Endothelial cell of umbilical vein (primary cell): Measurements from ENCODE around the gene IL1R1. TPM values are rescaled to one million over a fixed set of nuclear protein-coding genes. Genes with fewer than 3 reads are reported as not detected.
"Not testable (repeated sequence)": the region's sequence is repeated elsewhere in the genome, so short reads cannot be mapped to it uniquely, and the experiment has no call there.

Experiments
- BruUV-seq: library from RNA; stranded (reverse); fragments of 400-500 nt; replicated peaks from 2 replicates; lab custom pipeline; 2021; lab: Mats Ljungman, UMichigan
- CTCF ChIA-PET: fragments of 300-600, 350-600 bp; sonication (Branson Sonifier 250); formaldehyde crosslinking; loops from one replicate; lab custom pipeline; 2021; ENCODE audit warnings: antibody characterized with exemption, inconsistent platforms; lab: Charles Lee
- POLR2A ChIA-PET: fragments of 300-600, 350-600 bp; sonication (Branson Sonifier 250); formaldehyde crosslinking; loops from one replicate; lab custom pipeline; 2021; ENCODE audit warnings: antibody characterized with exemption, inconsistent platforms; lab: Charles Lee
- DNase-seq: peaks from one replicate; pipeline ENCODE4 v3.0.0-alpha.2; 2011; ENCODE audit warnings: low read depth, low spot score
- FAIRE-seq: peaks from 2 replicates; lab custom pipeline; 2011; peaks lifted over from hg19 to GRCh38; lab: Jason Lieb, UNC
- H2AFZ ChIP-seq: 2 replicates; pipeline ENCODE4 v1.6.0; 2012; ENCODE audit warnings: low read depth, low read length, control low read depth, inconsistent platforms
- H3K27ac ChIP-seq: 2 replicates; pipeline ENCODE4 v1.5.1; 2011; ENCODE audit warnings: low read depth, mild to moderate bottlenecking, control low read depth, low read length, moderate library complexity; ENCODE audit not compliant: insufficient read depth
- H3K27me3 ChIP-seq, 2 experiments: 2 replicates each; pipeline versions ENCODE4 v1.6.0 to v1.6.1; 2011; ENCODE audit warnings: low read length in 2 of 2, mixed read lengths in 1 of 2; ENCODE audit not compliant: control insufficient read depth in 2 of 2, insufficient read depth in 2 of 2
- H3K36me3 ChIP-seq, 2 experiments: 2 replicates in 1 of 2; 3 replicates in 1 of 2; pipeline ENCODE4 v1.5.1; 2011; ENCODE audit warnings: low read length in 2 of 2, mild to moderate bottlenecking in 1 of 2, moderate library complexity in 1 of 2; ENCODE audit not compliant: control insufficient read depth in 2 of 2, insufficient read depth in 2 of 2; ENCODE audit errors: extremely low read depth in 1 of 2
- H3K4me1 ChIP-seq: 3 replicates; pipeline ENCODE4 v1.5.1; 2011; ENCODE audit warnings: mild to moderate bottlenecking, low read length; ENCODE audit not compliant: control insufficient read depth, insufficient read depth; ENCODE audit errors: extremely low read depth
- H3K4me2 ChIP-seq: 2 replicates; pipeline ENCODE4 v1.6.1; 2011; ENCODE audit warnings: low read length, control low read depth, mixed read lengths; ENCODE audit not compliant: insufficient read depth
- H3K4me3 ChIP-seq, 3 experiments: fragments of 200-600 bp in 1 of 3; sonication (generic), shearing (Covaris generic) in 1 of 3; replicated peaks in 1 of 3; 2 replicates each; pipeline ENCODE4 v1.5.1; 2011 to 2016; ENCODE audit warnings: control low read depth in 3 of 3, low read length in 3 of 3, mild to moderate bottlenecking in 2 of 3, inconsistent platforms in 1 of 3, low read depth in 1 of 3, moderate library complexity in 1 of 3; ENCODE audit not compliant: insufficient read depth in 1 of 3
- H3K79me2 ChIP-seq: 2 replicates; pipeline ENCODE4 v1.6.0; 2012; ENCODE audit warnings: low read length, inconsistent platforms; ENCODE audit not compliant: control insufficient read depth, insufficient read depth
- H3K9ac ChIP-seq: replicated peaks from 2 replicates; pipeline ENCODE3; 2011; ENCODE audit warnings: low read length, control low read depth; ENCODE audit not compliant: insufficient read depth; ENCODE audit errors: extremely low read depth
- H3K9me1 ChIP-seq: replicated peaks from 3 replicates; pipeline ENCODE4 v1.6.0; 2011; ENCODE audit warnings: mild to moderate bottlenecking, low read length; ENCODE audit not compliant: control insufficient read depth, insufficient read depth; ENCODE audit errors: extremely low read depth
- H3K9me3 ChIP-seq: replicated peaks from 2 replicates; pipeline ENCODE4 v1.5.1; 2012; ENCODE audit warnings: low read length, inconsistent platforms; ENCODE audit not compliant: control insufficient read depth, insufficient read depth
- H4K20me1 ChIP-seq: replicated peaks from 2 replicates; pipeline ENCODE3; 2011; ENCODE audit warnings: mild to moderate bottlenecking, low read length; ENCODE audit not compliant: control insufficient read depth, insufficient read depth; ENCODE audit errors: extremely low read depth
- EZH2 ChIP-seq: IDR thresholded peaks from 2 replicates; pipeline ENCODE4 v1.6.1; 2012; ENCODE audit warnings: borderline replicate concordance, low read depth, mild to moderate bottlenecking, moderate library complexity, low read length, inconsistent platforms; ENCODE audit not compliant: severe bottlenecking
- FOS ChIP-seq: IDR thresholded peaks from 2 replicates; pipeline ENCODE4 v1.6.1; 2011; ENCODE audit warnings: mild to moderate bottlenecking, low read length, moderate library complexity, borderline replicate concordance; ENCODE audit not compliant: insufficient read depth
- GATA2 ChIP-seq: IDR thresholded peaks from 2 replicates; pipeline ENCODE4 v1.7.0; 2011; ENCODE audit warnings: low read depth, mild to moderate bottlenecking, moderate library complexity, mixed read lengths, low read length; ENCODE audit not compliant: insufficient read length, insufficient read depth
- JUN ChIP-seq: IDR thresholded peaks from 2 replicates; pipeline ENCODE4 v1.6.1; 2011; ENCODE audit warnings: borderline replicate concordance, low read depth; ENCODE audit not compliant: insufficient read length, insufficient read depth
- MYC ChIP-seq: IDR thresholded peaks from one replicate; pipeline ENCODE4 v1.6.1; 2011; ENCODE audit warnings: mild to moderate bottlenecking, low read depth, low read length
- POLR2A ChIP-seq: IDR thresholded peaks from 2 replicates; pipeline ENCODE4 v1.6.1; 2012; ENCODE audit warnings: low read depth, mild to moderate bottlenecking, control low read depth, low read length
- POLR2AphosphoS5 ChIP-seq: IDR thresholded peaks from 2 replicates; pipeline ENCODE4 v1.6.1; 2012; ENCODE audit warnings: low read depth, mild to moderate bottlenecking, control low read depth, low read length, moderate library complexity; ENCODE audit not compliant: insufficient read depth
- dilution Hi-C: fragments of 300-500 bp; cut with MboI; formaldehyde crosslinking; loops from one replicate; pipeline ENCODE4 v1.15.0; 2019; ENCODE audit warnings: low sequenced_read_pairs; ENCODE audit not compliant: extremely low pct_ligation_motif_present
- intact Hi-C: fragments of 100-400 bp; cut with micrococcal nuclease; formaldehyde crosslinking; loops from one replicate; pipeline ENCODE4 v1.10.0; 2022
- polyA plus RNA-seq, 4 experiments: library from polyadenylated mRNA; depleted of rRNA in 3 of 4; stranded (reverse) in 3 of 4; unstranded in 1 of 4; fragments of >200 nt; gene quantifications; 2 replicates each; pipeline versions ENCODE4 v1.2.1 to v1.2.3, GENCODE V29; 2011 to 2012; ENCODE audit warnings: missing spikeins in 1 of 4
- total RNA-seq: library from RNA; stranded (reverse); gene quantifications from 2 replicates; pipeline ENCODE4 v1.2.3, GENCODE V29; 2021
- TF ChIP-seq, protein P1 (sequence below): IDR thresholded peaks from 2 replicates; pipeline ENCODE4 v1.6.1; 2011; ENCODE audit not compliant: insufficient read depth, insufficient read length
- TF ChIP-seq, protein P2 (sequence below), 2 donors: IDR thresholded peaks; 1 replicate in 1 of 2; 2 replicates in 1 of 2; pipeline ENCODE4 v1.5.1; 2011; ENCODE audit warnings: low read length in 2 of 2, mild to moderate bottlenecking in 2 of 2, moderate library complexity in 2 of 2, control low read depth in 1 of 2, inconsistent platforms in 1 of 2, low read depth in 1 of 2; ENCODE audit not compliant: insufficient read depth in 1 of 2; ENCODE audit errors: extremely low read depth in 1 of 2

IL1R1 gene
- total and polyA plus RNA-seq, 2 donors (not counting 3 experiments of a cell fraction or from before 2014, with no cell fraction given): 5.4 to 5.5 TPM

DNA sequence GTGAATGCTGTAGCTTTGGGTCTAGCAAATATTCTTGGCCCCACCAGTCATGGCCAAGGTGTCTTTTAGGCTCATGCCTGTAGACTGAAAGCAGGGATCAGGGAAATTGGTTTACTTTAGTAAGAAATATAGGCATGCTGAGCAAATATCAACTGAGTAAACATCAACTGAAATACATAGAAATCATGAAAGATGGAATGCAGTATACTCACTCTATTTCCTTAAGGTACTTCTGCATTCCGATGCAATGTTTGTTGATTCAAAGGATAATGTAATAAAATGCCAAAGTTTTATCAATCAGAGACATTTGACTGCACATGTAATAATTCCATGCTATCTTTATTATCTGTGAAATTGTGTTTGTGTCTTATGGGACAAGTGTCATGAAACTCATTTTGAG is 19.6 kb upstream of the IL1R1 start:
- H4K20me1 ChIP-seq: no peaks in the 10 kb centered on the region
- no peak overlapping the region for H3K9ac ChIP-seq
- DNase-seq: no peak
- BruUV-seq: no TSS peak
- H3K4me2 ChIP-seq: no peak overlapping the region
- TF ChIP-seq POLR2AphosphoS5: no peak
- no peak for TF ChIP-seq FOS
- TF ChIP-seq POLR2A: no peak
- TF ChIP-seq, protein P1, sequence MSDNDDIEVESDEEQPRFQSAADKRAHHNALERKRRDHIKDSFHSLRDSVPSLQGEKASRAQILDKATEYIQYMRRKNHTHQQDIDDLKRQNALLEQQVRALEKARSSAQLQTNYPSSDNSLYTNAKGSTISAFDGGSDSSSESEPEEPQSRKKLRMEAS: no peak
- no peak for TF ChIP-seq MYC
- TF ChIP-seq GATA2: no peak
- no peak for TF ChIP-seq EZH2
- TF ChIP-seq, protein P2, sequence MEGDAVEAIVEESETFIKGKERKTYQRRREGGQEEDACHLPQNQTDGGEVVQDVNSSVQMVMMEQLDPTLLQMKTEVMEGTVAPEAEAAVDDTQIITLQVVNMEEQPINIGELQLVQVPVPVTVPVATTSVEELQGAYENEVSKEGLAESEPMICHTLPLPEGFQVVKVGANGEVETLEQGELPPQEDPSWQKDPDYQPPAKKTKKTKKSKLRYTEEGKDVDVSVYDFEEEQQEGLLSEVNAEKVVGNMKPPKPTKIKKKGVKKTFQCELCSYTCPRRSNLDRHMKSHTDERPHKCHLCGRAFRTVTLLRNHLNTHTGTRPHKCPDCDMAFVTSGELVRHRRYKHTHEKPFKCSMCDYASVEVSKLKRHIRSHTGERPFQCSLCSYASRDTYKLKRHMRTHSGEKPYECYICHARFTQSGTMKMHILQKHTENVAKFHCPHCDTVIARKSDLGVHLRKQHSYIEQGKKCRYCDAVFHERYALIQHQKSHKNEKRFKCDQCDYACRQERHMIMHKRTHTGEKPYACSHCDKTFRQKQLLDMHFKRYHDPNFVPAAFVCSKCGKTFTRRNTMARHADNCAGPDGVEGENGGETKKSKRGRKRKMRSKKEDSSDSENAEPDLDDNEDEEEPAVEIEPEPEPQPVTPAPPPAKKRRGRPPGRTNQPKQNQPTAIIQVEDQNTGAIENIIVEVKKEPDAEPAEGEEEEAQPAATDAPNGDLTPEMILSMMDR (IDR thresholded peaks at IDR 0.05; ENCODE audit: extremely low read depth in 1 of 2, insufficient read depth in 1 of 2, low read depth in 1 of 2, low read length in 2 of 2): no peak
- TF ChIP-seq JUN: no peak
- no peaks in the 10 kb centered on the region for H3K27me3 ChIP-seq
- no peaks in the 10 kb centered on the region for H3K36me3 ChIP-seq
- H3K4me3 ChIP-seq: no peak overlapping the region
- intact Hi-C loops (no loop called here), dilution Hi-C loops (no loop called here)
- CTCF ChIA-PET: no interaction called here
- no peak overlapping the region for H3K27ac ChIP-seq
- POLR2A ChIA-PET: no interaction called here
- H3K79me2 ChIP-seq: no peaks in the 10 kb centered on the region
- no peak overlapping the region for H2AFZ ChIP-seq
- no peak for FAIRE-seq
- peaks cover 6% of the 10 kb centered on the region for H3K4me1 ChIP-seq
- no peaks in the 10 kb centered on the region for H3K9me1 ChIP-seq
- H3K9me3 ChIP-seq: no peaks in the 10 kb centered on the region

DNA sequence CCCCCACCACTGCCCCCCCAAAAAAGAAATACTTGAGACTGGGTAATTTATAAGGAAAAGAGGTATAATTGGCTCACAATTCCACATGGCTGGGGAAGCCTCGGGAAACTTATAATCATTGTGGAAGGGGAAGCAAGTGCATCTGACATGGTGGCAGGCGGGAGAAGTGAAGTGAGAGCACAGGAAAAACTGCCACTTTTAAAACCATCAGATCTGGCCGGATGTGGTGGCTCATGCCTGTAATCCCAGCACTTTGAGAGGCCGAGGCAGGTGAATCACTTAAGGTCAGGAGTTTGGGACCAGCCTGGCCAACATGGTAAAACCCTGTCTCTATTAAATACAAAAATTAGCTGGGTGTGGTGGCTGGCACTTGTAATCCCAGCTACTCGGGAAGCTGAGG is 18.1 kb upstream of the IL1R1 start:
- peaks cover 10% of the 10 kb centered on the region for H3K4me1 ChIP-seq
- intact Hi-C loops, H3K4me2 ChIP-seq, H3K27me3 ChIP-seq, H3K4me3 ChIP-seq, H3K9me1 ChIP-seq, H3K9me3 ChIP-seq, H4K20me1 ChIP-seq, dilution Hi-C loops, H2AFZ ChIP-seq, POLR2A ChIA-PET, CTCF ChIA-PET, H3K79me2 ChIP-seq, H3K9ac ChIP-seq, FAIRE-seq, H3K36me3 ChIP-seq, BruUV-seq, DNase-seq, H3K27ac ChIP-seq: not testable (repeated sequence)
